ENCODE data around the gene CITED4. TPM values are rescaled to one million over a fixed set of nuclear protein-coding genes. Genes with fewer than 3 reads are reported as not detected.

The CITED4 gene
- total RNA-seq, 1 donor from 2014 or later: 7.1 TPM

DNA sequence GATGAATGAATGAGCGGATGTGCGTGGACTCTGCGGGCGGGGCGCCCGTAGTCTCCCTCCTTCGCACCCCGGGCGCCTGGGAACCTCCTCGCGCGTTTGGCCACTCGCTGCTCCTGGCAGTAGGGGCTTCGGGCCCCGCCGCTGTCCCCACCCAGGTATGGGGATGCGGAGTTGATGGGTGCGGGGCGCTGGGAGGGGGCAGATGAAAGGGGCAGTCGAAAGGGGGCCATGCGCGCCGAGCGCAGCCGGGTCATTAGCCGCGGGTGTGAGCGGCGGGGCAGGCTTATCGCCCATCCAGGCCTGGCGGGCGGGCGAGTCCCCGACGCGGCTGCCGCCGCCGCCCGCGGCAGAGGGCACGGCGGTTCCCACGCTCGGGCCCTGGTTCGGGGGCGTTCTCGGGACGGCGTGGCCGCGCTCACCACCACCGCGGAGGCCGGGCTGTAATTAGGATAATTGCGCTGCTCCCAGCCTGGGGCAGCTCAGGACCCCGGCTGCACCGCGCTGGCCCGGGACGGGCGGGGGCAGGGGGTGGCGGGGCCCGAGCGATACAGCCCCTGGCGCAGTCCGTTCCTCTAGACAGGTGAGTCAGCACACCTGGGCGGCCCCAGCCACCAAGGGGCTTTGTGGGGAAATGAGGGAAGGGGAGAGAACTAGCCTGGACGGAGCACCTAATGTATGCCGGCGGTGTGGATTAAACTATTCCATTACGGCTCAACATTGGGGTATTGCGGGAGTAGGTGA, 22.1 kb upstream of the CITED4 start:
- no peak for FAIRE-seq
- peak overlapping the region; percentile 2 for H3K4me3 ChIP-seq (ENCODE audit: insufficient read depth, low read depth, low read length)
- Mint-ChIP-seq H3K9me3 (ENCODE audit: unreplicated experiment) (peaks cover 10% of the 10 kb centered on the region), H3K27me3 (ENCODE audit: low read depth, unreplicated experiment) (peaks cover 39% of the 10 kb centered on the region), H3K36me3 (ENCODE audit: low read depth, unreplicated experiment) (no peaks in the 10 kb centered on the region), H3K4me3 (ENCODE audit: unreplicated experiment) (no peak overlapping the region), H3K27ac (ENCODE audit: unreplicated experiment) (no peak overlapping the region), H3K4me1 (ENCODE audit: low read depth, unreplicated experiment) (peaks cover 13% of the 10 kb centered on the region)
- H3K4me2 ChIP-seq (ENCODE audit: low read length): peak overlapping the region; percentile 82
- peak overlapping the region; percentile 75 for H2AFZ ChIP-seq (ENCODE audit: low read depth, low read length)
- no peaks in the 10 kb centered on the region for H3K36me3 ChIP-seq (ENCODE audit: insufficient read depth, low read length)
- H4K20me1 ChIP-seq (ENCODE audit: insufficient read depth, low read length): no peaks in the 10 kb centered on the region
- TF ChIP-seq EZH2 (IDR thresholded peaks at IDR 0.05; ENCODE audit: insufficient read depth, low read length): no peak
- TF ChIP-seq, protein P1, sequence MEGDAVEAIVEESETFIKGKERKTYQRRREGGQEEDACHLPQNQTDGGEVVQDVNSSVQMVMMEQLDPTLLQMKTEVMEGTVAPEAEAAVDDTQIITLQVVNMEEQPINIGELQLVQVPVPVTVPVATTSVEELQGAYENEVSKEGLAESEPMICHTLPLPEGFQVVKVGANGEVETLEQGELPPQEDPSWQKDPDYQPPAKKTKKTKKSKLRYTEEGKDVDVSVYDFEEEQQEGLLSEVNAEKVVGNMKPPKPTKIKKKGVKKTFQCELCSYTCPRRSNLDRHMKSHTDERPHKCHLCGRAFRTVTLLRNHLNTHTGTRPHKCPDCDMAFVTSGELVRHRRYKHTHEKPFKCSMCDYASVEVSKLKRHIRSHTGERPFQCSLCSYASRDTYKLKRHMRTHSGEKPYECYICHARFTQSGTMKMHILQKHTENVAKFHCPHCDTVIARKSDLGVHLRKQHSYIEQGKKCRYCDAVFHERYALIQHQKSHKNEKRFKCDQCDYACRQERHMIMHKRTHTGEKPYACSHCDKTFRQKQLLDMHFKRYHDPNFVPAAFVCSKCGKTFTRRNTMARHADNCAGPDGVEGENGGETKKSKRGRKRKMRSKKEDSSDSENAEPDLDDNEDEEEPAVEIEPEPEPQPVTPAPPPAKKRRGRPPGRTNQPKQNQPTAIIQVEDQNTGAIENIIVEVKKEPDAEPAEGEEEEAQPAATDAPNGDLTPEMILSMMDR (IDR thresholded peaks at IDR 0.05; ENCODE audit: insufficient read depth, low read depth, low read length): no peak
- H3K27me3 ChIP-seq (ENCODE audit: insufficient read depth, low read length): no peaks in the 10 kb centered on the region
- H3K79me2 ChIP-seq (ENCODE audit: insufficient read depth, low read length): no peaks in the 10 kb centered on the region
- no peak for DNase-seq (ENCODE audit: low read depth)
- peaks cover 4% of the 10 kb centered on the region for H3K4me1 ChIP-seq (ENCODE audit: insufficient read depth, low read length)
- H3K9ac ChIP-seq (ENCODE audit: low read length): peak overlapping the region; percentile 27
- no peaks in the 10 kb centered on the region for H3K9me3 ChIP-seq (ENCODE audit: insufficient read depth, low read depth, low read length)
- no peak overlapping the region for H3K27ac ChIP-seq (ENCODE audit: low read depth, low read length)

DNA sequence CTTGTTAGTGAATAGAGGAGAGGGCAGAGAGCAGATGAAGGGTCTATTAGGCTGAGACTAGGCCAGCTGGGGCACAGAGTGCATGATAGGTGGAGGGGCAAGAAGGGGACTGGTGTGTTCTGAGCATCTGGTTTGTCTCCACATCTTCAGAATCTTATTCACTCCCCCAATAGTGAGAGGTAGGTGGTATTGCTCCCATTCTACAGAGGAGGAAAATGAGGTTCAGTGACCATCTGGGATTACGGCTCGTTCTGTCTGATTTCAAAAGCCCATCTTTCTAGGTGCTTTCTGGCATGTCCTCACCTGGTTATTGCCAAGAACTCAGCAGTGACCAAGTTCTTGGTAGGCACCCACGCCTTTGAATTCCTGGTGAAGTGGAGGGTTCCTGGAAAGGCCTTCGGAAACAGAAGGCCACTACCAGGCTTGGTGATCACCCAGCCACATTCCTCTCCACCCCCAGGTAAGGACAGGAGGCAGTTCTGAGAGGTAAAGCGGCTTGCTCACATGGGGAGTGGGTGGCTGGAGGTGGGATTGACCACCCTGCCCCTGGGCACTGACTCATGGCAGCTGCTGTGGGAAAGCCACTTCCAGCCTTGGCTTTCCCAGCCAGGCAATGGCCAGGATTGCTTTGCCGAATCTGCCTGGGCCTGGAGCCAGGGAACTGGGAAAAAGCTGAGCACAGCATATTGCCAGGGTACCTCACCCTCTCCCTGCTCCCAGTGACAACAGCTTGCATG, 18.8 kb upstream of the CITED4 start:
- no peaks in the 10 kb centered on the region for H3K36me3 ChIP-seq (ENCODE audit: insufficient read depth, low read length)
- no peak overlapping the region for H3K4me3 ChIP-seq (ENCODE audit: insufficient read depth, low read depth, low read length)
- Mint-ChIP-seq H3K27ac (ENCODE audit: unreplicated experiment) (no peak overlapping the region), H3K36me3 (ENCODE audit: low read depth, unreplicated experiment) (no peaks in the 10 kb centered on the region), H3K27me3 (ENCODE audit: low read depth, unreplicated experiment) (peaks cover 18% of the 10 kb centered on the region), H3K4me3 (ENCODE audit: unreplicated experiment) (no peak overlapping the region), H3K9me3 (ENCODE audit: unreplicated experiment) (peaks cover 5% of the 10 kb centered on the region), H3K4me1 (ENCODE audit: low read depth, unreplicated experiment) (peaks cover 26% of the 10 kb centered on the region)
- no peak overlapping the region for H2AFZ ChIP-seq (ENCODE audit: low read depth, low read length)
- no peaks in the 10 kb centered on the region for H3K79me2 ChIP-seq (ENCODE audit: insufficient read depth, low read length)
- H3K27me3 ChIP-seq (ENCODE audit: insufficient read depth, low read length): no peaks in the 10 kb centered on the region
- DNase-seq (ENCODE audit: low read depth) (no peak), FAIRE-seq (no peak)
- no peak overlapping the region for H3K27ac ChIP-seq (ENCODE audit: low read depth, low read length)
- H3K4me1 ChIP-seq (ENCODE audit: insufficient read depth, low read length): peaks cover 29% of the 10 kb centered on the region
- peaks cover 3% of the 10 kb centered on the region for H3K9me3 ChIP-seq (ENCODE audit: insufficient read depth, low read depth, low read length)
- H4K20me1 ChIP-seq (ENCODE audit: insufficient read depth, low read length): no peaks in the 10 kb centered on the region
- TF ChIP-seq, protein P1 (IDR thresholded peaks at IDR 0.05; ENCODE audit: insufficient read depth, low read depth, low read length): no peak
- no peak for TF ChIP-seq EZH2 (IDR thresholded peaks at IDR 0.05; ENCODE audit: insufficient read depth, low read length)
- no peak overlapping the region for H3K4me2 ChIP-seq (ENCODE audit: low read length)
- no peak overlapping the region for H3K9ac ChIP-seq (ENCODE audit: low read length)
